K562 (cell line): ENCODE data around the gene CD99L2. TPM values are rescaled to one million over a fixed set of nuclear protein-coding genes. Genes with fewer than 3 reads are reported as not detected.

Experiments used
- ATAC-seq: fragments of 200-7000 bp; cut with Tn5 transposase; 3 replicates; pipeline ENCODE4 v1.9.1; 2020; ENCODE audit warnings: moderate library complexity
- BruUV-seq: library from RNA; stranded (reverse); fragments of 400-500 nt; replicated peaks from 2 replicates; lab custom pipeline; 2021; lab: Mats Ljungman, UMichigan
- CTCF ChIA-PET: fragments of 300-600 bp; formaldehyde crosslinking; extraction: SDS; loops from one replicate; lab custom pipeline; 2021; ENCODE audit warnings: low intra/inter-chr PET ratio; lab: Yijun Ruan, JAX
- POLR2A ChIA-PET: fragments of 300-600, 350-650 bp; sonication (Branson Sonifier 250); formaldehyde crosslinking; extraction: SDS; loops from one replicate; lab custom pipeline; 2021; ENCODE audit warnings: antibody characterized with exemption, inconsistent platforms; lab: Yijun Ruan, JAX
- DNase-seq, 4 experiments: peaks; one replicate each; pipeline versions ENCODE4 v3.0.0 to v3.0.0-alpha.2; 2011 to 2018; ENCODE audit warnings: low spot score in 3 of 4, mixed read lengths in 3 of 4; ENCODE audit errors: extremely low read depth in 1 of 4
- FAIRE-seq: peaks from 2 replicates; lab custom pipeline; 2011; peaks lifted over from hg19 to GRCh38; lab: Jason Lieb, UNC
- H2AFZ ChIP-seq: 2 replicates; pipeline ENCODE4 v1.6.0; 2011; ENCODE audit warnings: low read depth, low read length, control low read depth, inconsistent platforms
- H3K27ac ChIP-seq: fragments of 200-600 bp; 3 replicates; pipeline ENCODE4 v1.8.0; 2011; ENCODE audit warnings: low read depth, mild to moderate bottlenecking, control low read depth, inconsistent platforms, low read length, moderate library complexity, mixed read lengths; ENCODE audit errors: extremely low read depth
- H3K27me3 ChIP-seq, 2 experiments: fragments of 300-600 bp in 1 of 2; 2 replicates in 1 of 2; 3 replicates in 1 of 2; pipeline versions ENCODE4 v1.6.0 to v1.8.0; 2011; ENCODE audit warnings: inconsistent platforms in 2 of 2, low read length in 2 of 2, mild to moderate bottlenecking in 1 of 2, mixed read lengths in 1 of 2, moderate library complexity in 1 of 2; ENCODE audit not compliant: control insufficient read depth in 2 of 2, insufficient read depth in 2 of 2
- H3K36me3 ChIP-seq: fragments of 300-600 bp; 3 replicates; pipeline ENCODE4 v1.8.0; 2011; ENCODE audit warnings: mild to moderate bottlenecking, low read length, inconsistent platforms; ENCODE audit not compliant: control insufficient read depth, insufficient read depth
- H3K4me1 ChIP-seq, 2 experiments: fragments of 200-600 bp in 1 of 2; replicated peaks in 1 of 2; 2 replicates in 1 of 2; 3 replicates in 1 of 2; pipeline versions ENCODE4 v1.5.1 to v1.8.0; 2011; ENCODE audit warnings: inconsistent platforms in 2 of 2, low read length in 2 of 2, mild to moderate bottlenecking in 1 of 2, mixed read lengths in 1 of 2, moderate library complexity in 1 of 2; ENCODE audit not compliant: control insufficient read depth in 2 of 2, insufficient read depth in 2 of 2
- H3K4me2 ChIP-seq: 2 replicates; pipeline ENCODE4 v1.6.1; 2011; ENCODE audit warnings: low read length, control low read depth, inconsistent platforms, mixed read lengths; ENCODE audit not compliant: insufficient read depth
- H3K4me3 ChIP-seq: fragments of 200-600 bp; sonication (generic), shearing (Covaris generic); 2 replicates; pipeline ENCODE4 v1.5.1; 2016; ENCODE audit warnings: control low read depth, inconsistent platforms
- H3K79me2 ChIP-seq: fragments of 200-600 bp; 3 replicates; pipeline ENCODE4 v1.8.0; 2011; ENCODE audit warnings: low read length, inconsistent platforms; ENCODE audit not compliant: control insufficient read depth, insufficient read depth
- H3K9ac ChIP-seq, 2 experiments: 2 replicates each; pipeline versions ENCODE4 v1.6.0 to v1.6.1; 2011; ENCODE audit warnings: low read depth in 2 of 2, low read length in 2 of 2, control low read depth in 1 of 2, inconsistent platforms in 1 of 2, mild to moderate bottlenecking in 1 of 2, mixed read lengths in 1 of 2; ENCODE audit not compliant: insufficient read depth in 1 of 2
- H3K9me1 ChIP-seq: one replicate; pipeline ENCODE4 v1.6.0; 2011; ENCODE audit warnings: inconsistent platforms, mild to moderate bottlenecking, low read length, moderate library complexity; ENCODE audit not compliant: control insufficient read depth, insufficient read depth
- H3K9me3 ChIP-seq: replicated peaks from 2 replicates; pipeline ENCODE4 v1.5.1; 2011; ENCODE audit warnings: low read depth, low read length, inconsistent platforms; ENCODE audit not compliant: control insufficient read depth, insufficient read depth
- H4K20me1 ChIP-seq: replicated peaks from 2 replicates; pipeline ENCODE4 v1.6.1; 2011; ENCODE audit warnings: low read length, inconsistent platforms, mixed read lengths; ENCODE audit not compliant: control insufficient read depth, insufficient read depth
- CBFB ChIP-seq: sonication (generic); formaldehyde crosslinking; IDR thresholded peaks from 2 replicates; pipeline ENCODE4 v1.4.0; 2020; ENCODE audit warnings: mild to moderate bottlenecking, missing genetic modification reagents
- FOSL1 ChIP-seq: fragments of 200-800 bp; sonication (Bioruptor generic); conservative IDR thresholded peaks from 2 replicates; pipeline ENCODE4 v1.6.1; 2016; ENCODE audit warnings: missing genetic modification characterization, missing compliant biosample characterization
- HMG20A ChIP-seq: fragments of 450-650 bp; formaldehyde crosslinking; conservative IDR thresholded peaks from 2 replicates; pipeline ENCODE4 v1.4.0; 2020; ENCODE audit warnings: mild to moderate bottlenecking, mixed read lengths
- IRF1 ChIP-seq: sonication (generic); formaldehyde crosslinking; IDR thresholded peaks from 2 replicates; pipeline ENCODE4 v1.8.0; 2022; ENCODE audit warnings: missing genetic modification reagents, mild to moderate bottlenecking, borderline replicate concordance
- L3MBTL2 ChIP-seq: fragments of 450-650 bp; IDR thresholded peaks from 2 replicates; pipeline ENCODE4 v1.6.1; 2016; ENCODE audit warnings: mild to moderate bottlenecking, moderate library complexity
- NCOA4 ChIP-seq: fragments of 450-650 bp; IDR thresholded peaks from 2 replicates; pipeline ENCODE4 v1.6.1; 2018; ENCODE audit warnings: mild to moderate bottlenecking; ENCODE audit not compliant: partially characterized antibody
- NFE2L1 ChIP-seq: fragments of 450-650 bp; IDR thresholded peaks from 2 replicates; pipeline ENCODE4 v1.6.1; 2016; ENCODE audit warnings: missing genetic modification characterization, low read depth, mild to moderate bottlenecking, missing compliant biosample characterization, moderate library complexity, borderline replicate concordance
- SMARCA4 ChIP-seq: fragments of 450-650 bp; IDR thresholded peaks from 2 replicates; pipeline ENCODE4 v1.6.1; 2016
- TCF7 ChIP-seq: sonication (generic); IDR thresholded peaks from 2 replicates; pipeline ENCODE4 v1.6.1; 2016; ENCODE audit warnings: antibody characterized with exemption, borderline replicate concordance
- TFAP4 ChIP-seq: sonication (generic); formaldehyde crosslinking; IDR thresholded peaks from 2 replicates; pipeline ENCODE4 v1.8.0; 2022; ENCODE audit warnings: missing genetic modification reagents, mild to moderate bottlenecking, moderate library complexity, borderline replicate concordance
- TRIM25 ChIP-seq: fragments of 450-650 bp; IDR thresholded peaks from 2 replicates; pipeline ENCODE4 v1.7.0; 2016; ENCODE audit warnings: borderline replicate concordance
- ZBTB17 ChIP-seq: fragments of 450-650 bp; formaldehyde crosslinking; IDR thresholded peaks from 2 replicates; pipeline ENCODE4 v1.4.0; 2020; ENCODE audit warnings: mild to moderate bottlenecking
- ZBTB7A ChIP-seq: IDR thresholded peaks from 2 replicates; pipeline ENCODE4 v1.6.1; 2011; ENCODE audit warnings: low read depth, mild to moderate bottlenecking, low read length, moderate library complexity, borderline replicate concordance; ENCODE audit not compliant: control insufficient read depth
- ZNF197 ChIP-seq: fragments of 200-800 bp; sonication (Bioruptor generic); IDR thresholded peaks from 2 replicates; pipeline ENCODE4 v1.6.1; 2016; ENCODE audit warnings: low read depth, missing genetic modification characterization, missing compliant biosample characterization
- ZNF76 ChIP-seq: fragments of 250-450 bp; sonication (Bioruptor Pico); IDR thresholded peaks from 2 replicates; pipeline ENCODE4 v1.4.0; 2020; ENCODE audit warnings: mild to moderate bottlenecking, moderate library complexity, borderline replicate concordance
- WGBS: fragments of 100-300 bp; shearing (Covaris generic); methylation state at CpG from one replicate; pipeline ENCODE4 v1.1.6; 2016; ENCODE audit warnings: low coverage, mixed read lengths; ENCODE audit not compliant: insufficient coverage; ENCODE audit errors: missing lambda C conversion rate; 5-methylcytosine and 5-hydroxymethylcytosine counted together
- in situ Hi-C: fragments of 300-500 bp; cut with MboI; formaldehyde crosslinking; loops from 4 replicates; pipeline ENCODE4 v1.15.0; 2018; ENCODE audit warnings: inconsistent platforms, mixed read lengths
- intact Hi-C: fragments of 100-400 bp; cut with micrococcal nuclease; formaldehyde crosslinking; loops from 2 replicates; pipeline ENCODE4 v1.14.2; 2022
- polyA plus RNA-seq, 8 experiments: library from polyadenylated mRNA; depleted of rRNA in 4 of 8; stranded (reverse) in 5 of 8; unstranded in 3 of 8; fragments of >200 nt; fragmentation: Nextera tagmentation in 2 of 8; fragmentation: Illumina TruSeq in 1 of 8; extraction: Ambion mirVana in 2 of 8; extraction: Trizol in 1 of 8; gene quantifications; 2 replicates each; pipeline versions ENCODE4 v1.2.1 to v1.2.3, GENCODE V29; 2011 to 2014; ENCODE audit warnings: inconsistent platforms in 1 of 8, missing spikeins in 1 of 8
- total RNA-seq, 7 experiments: library from RNA; depleted of rRNA in 6 of 7; stranded (reverse); fragments of >200 nt in 6 of 7; fragmentation: Illumina TruSeq in 2 of 7; extraction: Trizol in 2 of 7; gene quantifications; 2 replicates each; pipeline versions ENCODE4 v1.2.1 to v1.2.3, GENCODE V29; 2011 to 2021; ENCODE audit warnings: low replicate concordance in 1 of 7
- TF ChIP-seq, protein P1 (sequence below): fragments of 150-350 bp; conservative IDR thresholded peaks from 2 replicates; pipeline ENCODE4 v1.6.1; 2014; ENCODE audit warnings: low read length

Gene CD99L2
- total and polyA plus RNA-seq, 9 of the 15 experiments (the other 6 are each of a cell fraction or from before 2014, with no cell fraction given), result 0.76 to 19.0 (median 11.9) TPM

- TF ChIP-seq CBFB (CRISPR knock-in tag) (no peak), TFAP4 (CRISPR knock-in tag) (no peak), L3MBTL2 (peak; percentile 77), NFE2L1 (tag) (peak; percentile 81)
- TF ChIP-seq, all 486 proteins: peak for 15
Observed at GRCh38 chrX:150913511-150913910, 15.0 kb upstream of the CD99L2 start (continued).

GRCh38 chrX:150907474-150907873 is 9.0 kb upstream of the CD99L2 start:
- ATAC-seq, result no peak
- Histone ChIP-seq H3K9me1 (no peaks in the 10 kb centered on the region), H3K9me3 (no peaks in the 10 kb centered on the region), H3K4me1 (peaks cover 0 to 5% of the 10 kb centered on the region in 2 experiments; a peak in 2 of 5 replicates), H3K27ac (no peak overlapping the region), H3K4me3 (no peak overlapping the region), H3K4me2 (no peak overlapping the region), H3K27me3 (no peaks in the 10 kb centered on the region), H3K79me2 (no peaks in the 10 kb centered on the region), H4K20me1 (no peaks in the 10 kb centered on the region), H2AFZ (no peak overlapping the region), H3K36me3 (no peaks in the 10 kb centered on the region), H3K9ac (no peak overlapping the region)
- BruUV-seq, result no TSS peak
- in situ Hi-C loops, result no loop called here
- TF ChIP-seq HMG20A (CRISPR knock-in tag), result no peak
- TF ChIP-seq, protein P1, sequence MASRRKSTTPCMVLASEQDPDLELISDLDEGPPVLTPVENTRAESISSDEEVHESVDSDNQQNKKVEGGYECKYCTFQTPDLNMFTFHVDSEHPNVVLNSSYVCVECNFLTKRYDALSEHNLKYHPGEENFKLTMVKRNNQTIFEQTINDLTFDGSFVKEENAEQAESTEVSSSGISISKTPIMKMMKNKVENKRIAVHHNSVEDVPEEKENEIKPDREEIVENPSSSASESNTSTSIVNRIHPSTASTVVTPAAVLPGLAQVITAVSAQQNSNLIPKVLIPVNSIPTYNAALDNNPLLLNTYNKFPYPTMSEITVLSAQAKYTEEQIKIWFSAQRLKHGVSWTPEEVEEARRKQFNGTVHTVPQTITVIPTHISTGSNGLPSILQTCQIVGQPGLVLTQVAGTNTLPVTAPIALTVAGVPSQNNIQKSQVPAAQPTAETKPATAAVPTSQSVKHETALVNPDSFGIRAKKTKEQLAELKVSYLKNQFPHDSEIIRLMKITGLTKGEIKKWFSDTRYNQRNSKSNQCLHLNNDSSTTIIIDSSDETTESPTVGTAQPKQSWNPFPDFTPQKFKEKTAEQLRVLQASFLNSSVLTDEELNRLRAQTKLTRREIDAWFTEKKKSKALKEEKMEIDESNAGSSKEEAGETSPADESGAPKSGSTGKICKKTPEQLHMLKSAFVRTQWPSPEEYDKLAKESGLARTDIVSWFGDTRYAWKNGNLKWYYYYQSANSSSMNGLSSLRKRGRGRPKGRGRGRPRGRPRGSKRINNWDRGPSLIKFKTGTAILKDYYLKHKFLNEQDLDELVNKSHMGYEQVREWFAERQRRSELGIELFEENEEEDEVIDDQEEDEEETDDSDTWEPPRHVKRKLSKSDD, result no peak
- TF ChIP-seq ZNF197 (CRISPR knock-in tag), result no peak
- no peak for TF ChIP-seq TCF7
- no peak for TF ChIP-seq SMARCA4
- TF ChIP-seq ZNF76 (CRISPR knock-in tag), result no peak
- TF ChIP-seq IRF1, result no peak
- TF ChIP-seq FOSL1 (tag), result no peak
- no peak for TF ChIP-seq ZBTB17
- no peak for TF ChIP-seq NCOA4
- TF ChIP-seq ZBTB7A, result no peak
- no peak for TF ChIP-seq TRIM25
- no peak for FAIRE-seq
- intact Hi-C loops, result no loop called here
- ChIA-PET CTCF (no interaction called here), POLR2A (no interaction called here)
- DNase-seq, result no peak
- WGBS, result 29% methylated on average over 7 of the region's 7 CpGs
